AG04450 (cell line): ENCODE data around the gene STOML1. TPM values are rescaled to one million over a fixed set of nuclear protein-coding genes. Genes with fewer than 3 reads are reported as not detected.

Source experiments
- CTCF ChIA-PET: fragments of 300-600, 350-600 bp; formaldehyde crosslinking; extraction: SDS; loops from one replicate; lab custom pipeline; 2022; ENCODE audit warnings: antibody characterized with exemption, inconsistent platforms; lab: Charles Lee
- POLR2A ChIA-PET: fragments of 350-600 bp; formaldehyde crosslinking; extraction: SDS; loops from one replicate; lab custom pipeline; 2021; ENCODE audit warnings: antibody characterized with exemption, inconsistent platforms; lab: Yijun Ruan, JAX
- DNase-seq: peaks from one replicate; pipeline ENCODE4 v3.0.0-alpha.2; 2011; ENCODE audit warnings: low read depth, low spot score
- H3K27ac ChIP-seq: one replicate; pipeline ENCODE4 v1.5.1; 2012; ENCODE audit warnings: low read depth, low read length, control low read depth
- H3K27me3 ChIP-seq: one replicate; pipeline ENCODE4 v1.6.0; 2012; ENCODE audit warnings: low read length; ENCODE audit not compliant: control insufficient read depth, insufficient read depth
- H3K4me3 ChIP-seq: 2 replicates; pipeline ENCODE4 v1.5.1; 2011; ENCODE audit warnings: mild to moderate bottlenecking, low read depth, low read length, control low read depth
- H3K9me3 ChIP-seq: 2 replicates; pipeline ENCODE4 v1.5.1; 2012; ENCODE audit warnings: low read length; ENCODE audit not compliant: control insufficient read depth, insufficient read depth
- CTCF ChIP-seq: IDR thresholded peaks from 2 replicates; pipeline ENCODE4 v1.5.1; 2011; ENCODE audit warnings: low read depth, low read length, control low read depth, inconsistent platforms
- polyA plus RNA-seq: library from polyadenylated mRNA; depleted of rRNA; stranded (reverse); fragments of >200 nt; gene quantifications from 2 replicates; pipeline ENCODE4 v1.2.3, GENCODE V29; 2011

Gene STOML1
- polyA plus RNA-seq, 1 experiment: 7.3 TPM

- no peak for DNase-seq
- H3K4me3 ChIP-seq: no peak overlapping the region
- TF ChIP-seq CTCF: no peak
- H3K27ac ChIP-seq: peak overlapping the region; percentile 21
- ChIA-PET POLR2A (interaction anchor here (1.0 to 1.6 kb wide), 2 partner anchors 7 to 10 kb away, joined by 4 to 6 read pairs; no protein-coding TSS in a partner anchor), CTCF (interaction anchor here (0.6 to 1.3 kb wide), 4 partner anchors 9 to 95 kb away, joined by 3 to 7 read pairs (median 4); no protein-coding TSS in a partner anchor)
- H3K27me3 ChIP-seq: no peaks in the 10 kb centered on the region
- H3K9me3 ChIP-seq: no peaks in the 10 kb centered on the region
Measured at GRCh38 chr15:73941871-73942635, 50.0 kb downstream of the STOML1 start.

GRCh38 chr15:73941449-73941848, 50.6 kb downstream of the STOML1 start:
- no peak overlapping the region for H3K4me3 ChIP-seq
- DNase-seq: no peak
- ChIA-PET POLR2A (interaction anchor here (1.0 to 1.6 kb wide), 3 partner anchors 8 to 14 kb away, joined by 4 to 15 read pairs (median 6); partner anchors contain the start of gene LOXL1), CTCF (interaction anchor here (0.8 to 2.6 kb wide), 4 partner anchors 10 to 95 kb away, joined by 3 to 7 read pairs (median 5); no protein-coding TSS in a partner anchor)
- peak overlapping the region; percentile 88 for H3K27ac ChIP-seq
- no peaks in the 10 kb centered on the region for H3K27me3 ChIP-seq
- TF ChIP-seq CTCF: no peak
- no peaks in the 10 kb centered on the region for H3K9me3 ChIP-seq

GRCh38 chr15:73941044-73941443, 51.1 kb downstream of the STOML1 start:
- H3K4me3 ChIP-seq: no peak overlapping the region
- DNase-seq: peak; percentile 88
- H3K27me3 ChIP-seq: no peaks in the 10 kb centered on the region
- H3K9me3 ChIP-seq: no peaks in the 10 kb centered on the region
- peak overlapping the region; percentile 88 for H3K27ac ChIP-seq
- ChIA-PET POLR2A (interaction anchor here (1.0 to 1.6 kb wide), 3 partner anchors 8 to 14 kb away, joined by 4 to 15 read pairs (median 6); partner anchors contain the start of gene LOXL1), CTCF (interaction anchor here (0.8 to 2.6 kb wide), 5 partner anchors 10 to 96 kb away, joined by 3 to 7 read pairs (median 5); no protein-coding TSS in a partner anchor)
- TF ChIP-seq CTCF: no peak

GRCh38 chr15:73940061-73940981, 51.8 kb downstream of the STOML1 start:
- no peak overlapping the region for H3K4me3 ChIP-seq
- H3K27me3 ChIP-seq: no peaks in the 10 kb centered on the region
- TF ChIP-seq CTCF: no peak
- H3K27ac ChIP-seq: peak overlapping the region; percentile 88
- CTCF ChIA-PET: interaction anchor here (0.7 to 2.6 kb wide), 6 partner anchors 10 to 96 kb away, joined by 3 to 7 read pairs (median 4); no protein-coding TSS in a partner anchor
- POLR2A ChIA-PET: interaction anchor here (1.0 to 1.6 kb wide), 3 partner anchors 9 to 33 kb away, joined by 3 to 15 read pairs (median 6); partner anchors contain the start of gene LOXL1
- DNase-seq: no peak
- no peaks in the 10 kb centered on the region for H3K9me3 ChIP-seq
